ENCODE data around the gene EVL.

EVL gene

GRCh38 chr14:100066962-100067361, 1.7 kb downstream of the EVL start:
- no peak for ATAC-seq

GRCh38 chr14:100067481-100067880, 2.3 kb downstream of the EVL start:
- no peak for ATAC-seq

GRCh38 chr14:100067971-100068959, 3.0 kb downstream of the EVL start:
- peak; percentile 37 to 43 for ATAC-seq

GRCh38 chr14:100069161-100069800, 4.1 kb downstream of the EVL start:
- no peak for ATAC-seq

GRCh38 chr14:100070310-100070709, 5.1 kb downstream of the EVL start:
- no peak for ATAC-seq

GRCh38 chr14:100071545-100071944, 6.3 kb downstream of the EVL start:
- no peak for ATAC-seq

- peak in 1 of 2 donors; percentile 21 for ATAC-seq
These were observed 7.6 kb downstream of the EVL start for GRCh38 chr14:100072783-100073346.

- peak in 1 of 2 donors; percentile 7 for ATAC-seq
These were observed 8.6 kb downstream of the EVL start for GRCh38 chr14:100073576-100074430.

- ATAC-seq: no peak
These were observed 9.3 kb downstream of the EVL start for GRCh38 chr14:100074431-100075100.

GRCh38 chr14:100075681-100076080, 10.5 kb downstream of the EVL start:
- ATAC-seq: no peak

- peak; percentile 9 to 19 for ATAC-seq
These were observed 10.9 kb downstream of the EVL start for GRCh38 chr14:100076133-100076532.

- no peak for ATAC-seq
These were observed 11.4 kb downstream of the EVL start for GRCh38 chr14:100076606-100077005.

- no peak for ATAC-seq
These were observed 12.2 kb downstream of the EVL start for GRCh38 chr14:100077441-100077840.

- ATAC-seq: no peak
These were observed 13.1 kb downstream of the EVL start for GRCh38 chr14:100078216-100078803.

GRCh38 chr14:100078997-100079725, 13.9 kb downstream of the EVL start:
- ATAC-seq: peak; percentile 74 to 78

GRCh38 chr14:100079726-100080005, 14.4 kb downstream of the EVL start:
- no peak for ATAC-seq

GRCh38 chr14:100080206-100080605, 15.0 kb downstream of the EVL start:
- no peak for ATAC-seq

GRCh38 chr14:100081997-100082625, 16.9 kb downstream of the EVL start:
- ATAC-seq: peak; percentile 40 to 41

- no peak for ATAC-seq
These were observed 17.5 kb downstream of the EVL start for GRCh38 chr14:100082723-100083122.

GRCh38 chr14:100083706-100084105, 18.5 kb downstream of the EVL start:
- ATAC-seq: peak; percentile 49 to 53

GRCh38 chr14:100084591-100084990, 19.4 kb downstream of the EVL start:
- ATAC-seq: no peak

All from activated CD4-positive, CD25-positive, alpha-beta regulatory T cell treated with anti-CD3 and anti-CD28 coated beads, Interleukin-2, amount 50 U/mL, for 24 hours (primary cell).